Neural progenitor cell (in vitro differentiated cells): ENCODE data around the gene SUN1.

Experiments
- EZH2phosphoT487 ChIP-seq: fragments of 200-600 bp; sonication (generic); IDR thresholded peaks from 2 replicates; pipeline ENCODE4 v1.6.1; 2017; ENCODE audit warnings: antibody characterized with exemption
- TF ChIP-seq, protein P1 (sequence below): fragments of 200-600 bp; sonication (generic); IDR thresholded peaks from 2 replicates; pipeline ENCODE4 v1.5.1; 2017; ENCODE audit warnings: antibody characterized with exemption, mild to moderate bottlenecking

- TF ChIP-seq, protein P1, sequence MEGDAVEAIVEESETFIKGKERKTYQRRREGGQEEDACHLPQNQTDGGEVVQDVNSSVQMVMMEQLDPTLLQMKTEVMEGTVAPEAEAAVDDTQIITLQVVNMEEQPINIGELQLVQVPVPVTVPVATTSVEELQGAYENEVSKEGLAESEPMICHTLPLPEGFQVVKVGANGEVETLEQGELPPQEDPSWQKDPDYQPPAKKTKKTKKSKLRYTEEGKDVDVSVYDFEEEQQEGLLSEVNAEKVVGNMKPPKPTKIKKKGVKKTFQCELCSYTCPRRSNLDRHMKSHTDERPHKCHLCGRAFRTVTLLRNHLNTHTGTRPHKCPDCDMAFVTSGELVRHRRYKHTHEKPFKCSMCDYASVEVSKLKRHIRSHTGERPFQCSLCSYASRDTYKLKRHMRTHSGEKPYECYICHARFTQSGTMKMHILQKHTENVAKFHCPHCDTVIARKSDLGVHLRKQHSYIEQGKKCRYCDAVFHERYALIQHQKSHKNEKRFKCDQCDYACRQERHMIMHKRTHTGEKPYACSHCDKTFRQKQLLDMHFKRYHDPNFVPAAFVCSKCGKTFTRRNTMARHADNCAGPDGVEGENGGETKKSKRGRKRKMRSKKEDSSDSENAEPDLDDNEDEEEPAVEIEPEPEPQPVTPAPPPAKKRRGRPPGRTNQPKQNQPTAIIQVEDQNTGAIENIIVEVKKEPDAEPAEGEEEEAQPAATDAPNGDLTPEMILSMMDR = no peak
- TF ChIP-seq EZH2phosphoT487 = no peak
These were observed 25.4 kb downstream of the SUN1 start for GRCh38 chr7:857661-858060.
